K562 treated with DMSO at 1 percent for 24 hours (cell line): ENCODE results near the gene LSP1. TPM values are rescaled to one million over a fixed set of nuclear protein-coding genes. Genes with fewer than 3 reads are reported as not detected.

Source experiments
- total RNA-seq: library from RNA; unstranded; fragments of 300-600 nt; gene quantifications from 2 replicates; pipeline ENCODE4 v1.2.3, GENCODE V29; 2022; ENCODE audit warnings: low read depth; ENCODE audit not compliant: insufficient read depth

LSP1 gene, protein sequence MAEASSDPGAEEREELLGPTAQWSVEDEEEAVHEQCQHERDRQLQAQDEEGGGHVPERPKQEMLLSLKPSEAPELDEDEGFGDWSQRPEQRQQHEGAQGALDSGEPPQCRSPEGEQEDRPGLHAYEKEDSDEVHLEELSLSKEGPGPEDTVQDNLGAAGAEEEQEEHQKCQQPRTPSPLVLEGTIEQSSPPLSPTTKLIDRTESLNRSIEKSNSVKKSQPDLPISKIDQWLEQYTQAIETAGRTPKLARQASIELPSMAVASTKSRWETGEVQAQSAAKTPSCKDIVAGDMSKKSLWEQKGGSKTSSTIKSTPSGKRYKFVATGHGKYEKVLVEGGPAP
- not detected in 2 replicates for total RNA-seq

GRCh38 chr11:1852877-1853276, at the start of gene LSP1:
LSP1 (plus strand) TSS chr11:1853084; CDS start chr11:1853145, 61 bp downstream.

GRCh38 chr11:1834779-1835670, 17.9 kb upstream of the LSP1 start, which contains the start of gene SYT8:
SYT8 (plus strand) TSS chr11:1834990; CDS start chr11:1835106, 116 bp downstream.

DNA sequence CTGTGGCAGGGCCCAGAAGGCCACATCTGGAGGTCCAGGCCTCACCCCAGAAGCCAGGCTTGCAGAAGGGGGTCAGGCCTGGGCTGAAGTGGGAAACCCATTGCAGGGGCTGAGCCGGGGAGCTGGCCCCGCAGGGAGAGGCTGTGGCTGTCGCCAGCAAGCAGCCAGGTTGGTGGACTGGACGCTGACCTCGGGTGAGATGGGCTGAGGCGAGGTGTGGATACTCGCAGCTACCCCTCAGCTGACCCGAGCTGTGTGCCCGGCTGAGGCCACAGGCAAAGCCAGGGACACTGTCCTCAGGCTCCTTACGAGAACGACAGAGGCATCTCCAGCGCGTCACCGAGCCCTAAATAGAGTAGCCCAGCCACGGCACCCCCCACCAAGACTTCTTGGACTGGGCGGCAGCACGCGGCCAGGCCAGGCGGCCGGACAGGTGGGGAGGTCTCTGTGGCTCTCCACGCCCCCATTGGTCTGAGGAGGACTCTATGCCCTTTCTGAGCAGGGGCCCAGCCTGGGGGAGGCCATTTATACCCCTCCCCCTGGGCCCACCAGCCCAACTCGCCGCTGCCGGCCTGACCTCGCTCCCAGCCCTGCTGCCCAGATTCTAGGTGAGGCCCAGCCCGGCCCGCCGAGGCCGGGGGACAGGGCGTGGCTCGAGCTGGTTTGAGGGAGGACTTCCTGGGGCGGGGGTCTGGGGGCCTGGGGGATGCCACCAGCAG, 14.3 kb upstream of the LSP1 start, which contains the start of gene TNNI2:
Gene TNNI2 (plus strand): TSS at position 556 of the 719 bp plus-strand sequence. CDS start 716 bp downstream, outside the sequence.

DNA sequence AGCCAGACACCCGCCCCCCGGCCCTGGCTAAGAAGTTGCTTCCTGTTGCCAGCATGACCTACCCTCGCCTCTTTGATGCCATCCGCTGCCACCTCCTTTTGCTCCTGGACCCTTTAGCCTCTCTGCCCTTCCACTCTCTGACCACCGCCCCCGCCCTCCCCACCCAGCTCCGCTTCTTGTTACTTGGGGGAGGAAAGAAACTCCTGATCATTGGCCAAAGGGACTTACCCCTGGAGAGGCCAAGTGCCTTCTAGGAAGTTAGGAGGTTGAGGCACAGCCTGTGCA, 38.9 kb downstream of the LSP1 start, which contains the start of gene PRR33:
Gene PRR33 (minus strand): TSS at position 65 of the 285 bp plus-strand sequence. CDS start 1,311 bp downstream, outside the sequence.

DNA sequence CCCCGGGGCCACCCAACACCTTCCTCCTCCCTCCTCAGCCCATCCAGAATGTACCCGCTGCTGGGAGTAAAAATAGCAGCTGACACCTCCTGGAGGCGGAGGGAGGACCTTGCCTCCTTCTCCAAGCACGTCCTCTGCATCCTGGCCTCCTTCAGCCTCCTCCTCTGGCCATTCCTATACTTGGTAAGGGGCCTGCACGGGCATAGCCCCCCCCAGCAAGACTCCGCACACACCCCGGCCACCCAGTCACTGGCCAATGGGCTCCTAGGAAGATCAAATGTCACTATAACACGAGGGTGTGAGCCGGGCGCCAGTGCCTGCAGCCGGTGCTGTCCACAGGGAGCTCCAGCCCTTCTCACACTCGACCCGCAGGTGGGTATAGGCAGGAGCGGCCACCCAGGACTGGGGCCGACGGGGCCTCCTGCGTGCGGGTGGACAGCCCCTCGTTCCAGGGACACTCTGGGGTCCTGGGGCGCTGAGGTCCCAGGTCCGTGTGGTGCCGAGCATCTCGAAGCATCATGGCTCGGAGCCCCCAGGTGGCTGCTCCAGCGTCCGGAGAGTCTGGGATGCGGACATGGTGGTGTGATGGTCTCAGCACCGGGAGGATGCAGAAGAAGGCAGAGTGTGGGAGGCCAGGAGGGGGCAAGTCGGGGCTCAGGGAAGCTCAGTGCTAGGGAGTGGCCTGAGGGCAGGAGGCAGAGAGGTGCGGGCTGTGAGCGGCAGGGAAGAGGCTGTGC, 66.7 kb downstream of the LSP1 start, which contains the start of gene TNNT3:
Gene TNNT3 (plus strand): TSS at position 313 of the 737 bp plus-strand sequence. CDS start 3,172 bp downstream, outside the sequence.

Other genes with a start within 250 kb of the LSP1 start
- not detected in 2 replicates for gene KRTAP5-3, start 244.6 kb upstream of the LSP1 start, total RNA-seq
- gene KRTAP5-4, start 230.9 kb upstream of the LSP1 start, total RNA-seq: not detected in 2 replicates
- not detected in 2 replicates for gene KRTAP5-5, start 223.3 kb upstream of the LSP1 start, total RNA-seq
- not detected in 2 replicates for gene KRTAP5-6, start 155.9 kb upstream of the LSP1 start, total RNA-seq
- 0.21 and 0.44 TPM in 2 replicates for gene IFITM10, start 102.5 kb upstream of the LSP1 start, total RNA-seq
- gene CTSD, start 89.2 kb upstream of the LSP1 start, total RNA-seq: 408 and 410 TPM in 2 replicates
- not detected in 2 replicates for gene SYT8, start 18.1 kb upstream of the LSP1 start, total RNA-seq
- gene TNNI2, start 14.1 kb upstream of the LSP1 start, total RNA-seq: not detected in 2 replicates
- gene PRR33, start 38.8 kb downstream of the LSP1 start, total RNA-seq: not detected in 2 replicates
- gene TNNT3, start 66.6 kb downstream of the LSP1 start, total RNA-seq: not detected in 2 replicates
- gene MRPL23, start 94.2 kb downstream of the LSP1 start, total RNA-seq: 49.5 and 61.6 TPM in 2 replicates
- gene H19, start 144.8 kb downstream of the LSP1 start, total RNA-seq: 1.8 and 4.3 TPM in 2 replicates